Stimulated activated CD4-positive, alpha-beta T cell treated with anti-CD3 and anti-CD28 coated beads, Interleukin-4, amount 100 ng/mL, for 48 hours (primary cell): ENCODE results near the gene DSE.
"Not testable (repeated sequence)": the region's sequence is repeated elsewhere in the genome, so short reads cannot be mapped to it uniquely, and the experiment has no call there.

ENCODE experiments used
- DNase-seq, 2 donors: peaks; one replicate each; pipeline ENCODE4 v3.0.0-alpha.2; 2020; ENCODE audit warnings: low read depth in 2 of 2

Gene DSE

GRCh38 chr6:116370760-116371119, at the start of gene DSE:
TSS of gene DSE (plus strand) at chr6:116370947. CDS start at chr6:116399251, 28,304 bp downstream.
- peak; percentile 22 to 44 for DNase-seq

GRCh38 chr6:116321933-116322332, 48.8 kb upstream of the DSE start:
- DNase-seq = not testable (repeated sequence)

GRCh38 chr6:116323863-116324262, 46.9 kb upstream of the DSE start:
- no peak for DNase-seq

- not testable (repeated sequence) for DNase-seq
Measured at GRCh38 chr6:116325634-116326132, 45.1 kb upstream of the DSE start.

DNA sequence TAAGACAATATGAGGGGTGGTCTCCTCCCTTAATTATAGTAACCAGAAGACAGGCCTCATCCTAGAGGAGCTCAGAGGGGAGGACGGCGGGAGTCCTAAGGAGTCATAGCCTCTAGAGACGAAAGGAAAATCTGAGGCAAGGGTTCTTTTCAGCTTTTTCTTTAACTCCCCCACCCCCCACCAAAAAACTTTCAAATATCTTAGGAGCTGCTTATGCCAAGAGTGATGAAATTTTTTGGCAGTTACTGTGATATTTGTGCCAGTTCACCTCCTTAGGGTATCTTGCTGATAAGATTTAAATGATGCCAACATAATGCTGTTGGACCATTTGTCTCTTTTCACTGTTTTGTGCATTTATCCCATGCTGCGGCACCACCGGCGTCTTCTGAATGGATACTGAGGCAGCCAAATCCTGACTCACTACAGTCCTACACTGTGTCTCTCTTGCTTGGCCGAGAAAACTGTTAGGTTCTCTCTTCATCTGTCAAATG, 44.5 kb upstream of the DSE start:
- no peak for DNase-seq

DNA sequence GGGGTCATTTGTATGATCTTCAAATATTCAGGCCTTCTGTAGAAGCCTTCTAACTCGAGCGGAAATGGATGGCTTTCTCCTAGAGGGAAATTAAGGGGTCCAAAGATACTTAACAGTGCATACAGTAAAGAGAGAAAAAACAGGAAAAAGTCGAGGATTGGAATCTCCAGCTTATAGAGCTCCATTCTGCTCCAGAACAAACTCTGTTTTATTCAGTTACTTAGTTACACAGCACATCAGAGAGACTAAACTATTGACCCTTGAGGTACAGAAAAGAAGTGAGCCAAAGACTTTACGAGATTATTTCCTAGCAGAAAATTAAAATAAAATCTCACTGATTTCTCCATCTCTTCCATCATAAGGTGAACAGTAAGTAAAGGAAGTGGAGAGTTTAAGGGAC, 43.8 kb upstream of the DSE start:
- no peak for DNase-seq

DNA sequence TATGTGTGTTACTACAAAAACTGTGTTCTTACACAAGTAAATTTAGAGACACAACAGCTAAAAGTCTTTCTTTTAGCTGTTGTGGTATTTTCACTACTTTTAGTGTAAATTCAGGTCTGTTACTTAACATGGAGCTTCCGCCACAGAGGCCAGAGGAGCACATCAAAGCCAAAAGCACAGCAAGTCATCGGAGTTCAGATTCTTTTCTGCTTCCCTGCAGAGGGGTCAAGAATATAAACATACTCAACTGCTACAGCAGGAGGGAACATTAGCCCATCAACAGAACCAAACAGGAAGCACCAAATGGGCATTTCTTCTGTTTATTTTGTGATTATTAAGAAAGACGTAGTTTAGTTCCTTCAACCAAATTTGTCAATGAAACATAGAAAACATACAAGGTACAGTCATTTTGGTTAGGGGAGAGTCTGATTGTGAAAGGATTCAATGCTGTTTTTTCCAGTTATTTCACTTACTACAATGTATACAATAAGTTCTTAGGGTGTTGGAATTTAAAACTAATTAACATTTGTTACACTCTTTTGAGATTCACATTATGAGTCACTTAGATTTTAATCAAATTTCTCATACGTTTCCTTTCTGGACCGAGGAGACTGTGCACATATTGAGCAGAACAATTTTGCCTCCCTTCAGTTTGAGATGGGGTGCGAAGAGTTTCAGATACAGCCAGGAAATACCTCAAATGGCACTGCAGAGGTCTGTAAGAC, 42.8 kb upstream of the DSE start:
- DNase-seq = no peak

- no peak for DNase-seq
Measured at GRCh38 chr6:116328528-116328903, 42.2 kb upstream of the DSE start.

- no peak for DNase-seq
Measured at GRCh38 chr6:116329156-116329555, 41.6 kb upstream of the DSE start.

GRCh38 chr6:116330511-116330910, 40.2 kb upstream of the DSE start:
- DNase-seq = no peak

DNA sequence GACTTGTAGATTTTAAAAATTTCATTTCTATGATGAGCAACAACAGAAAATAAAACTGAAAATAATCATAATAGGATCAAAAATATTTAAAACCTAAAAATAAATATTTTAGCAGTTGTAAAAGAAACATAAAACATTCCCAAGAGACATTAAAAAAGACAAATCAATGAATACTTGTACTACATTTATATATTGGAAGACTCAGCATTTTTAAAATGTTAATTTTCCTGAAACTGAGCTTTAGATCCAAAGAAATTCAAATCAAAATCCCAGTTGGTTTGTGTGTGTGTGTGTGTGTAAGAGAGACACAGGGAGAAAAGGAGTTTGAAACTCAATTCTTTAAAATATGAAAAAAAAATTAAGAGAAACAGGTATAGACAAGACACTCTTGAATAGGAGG, 38.7 kb upstream of the DSE start:
- no peak for DNase-seq

- DNase-seq = not testable (repeated sequence)
Measured at GRCh38 chr6:116334638-116335409, 35.9 kb upstream of the DSE start.

GRCh38 chr6:116335612-116336215, 35.0 kb upstream of the DSE start:
- DNase-seq = no peak

- DNase-seq = no peak
Measured at GRCh38 chr6:116338943-116339342, 31.8 kb upstream of the DSE start.

DNA sequence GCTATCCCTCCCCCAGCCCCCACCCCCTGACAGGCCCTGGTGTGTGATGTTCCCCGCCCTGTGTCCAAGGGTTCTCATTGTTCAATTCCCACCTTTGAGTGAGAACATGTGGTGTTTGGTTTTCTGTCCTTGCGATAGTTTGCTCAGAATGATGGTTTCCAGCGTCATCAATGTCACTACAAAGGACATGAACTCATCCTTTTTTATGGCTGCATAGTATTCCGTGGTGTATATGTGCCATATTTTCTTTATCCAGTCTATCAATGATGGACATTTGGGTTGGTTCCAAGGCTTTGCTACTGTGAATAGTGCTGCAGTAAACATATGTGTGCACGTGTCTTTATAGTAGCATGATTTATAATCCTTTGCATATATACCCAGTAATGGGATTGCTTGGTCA, 30.1 kb upstream of the DSE start:
- not testable (repeated sequence) for DNase-seq

- no peak for DNase-seq
Measured at GRCh38 chr6:116349216-116349615, 21.5 kb upstream of the DSE start.

DNA sequence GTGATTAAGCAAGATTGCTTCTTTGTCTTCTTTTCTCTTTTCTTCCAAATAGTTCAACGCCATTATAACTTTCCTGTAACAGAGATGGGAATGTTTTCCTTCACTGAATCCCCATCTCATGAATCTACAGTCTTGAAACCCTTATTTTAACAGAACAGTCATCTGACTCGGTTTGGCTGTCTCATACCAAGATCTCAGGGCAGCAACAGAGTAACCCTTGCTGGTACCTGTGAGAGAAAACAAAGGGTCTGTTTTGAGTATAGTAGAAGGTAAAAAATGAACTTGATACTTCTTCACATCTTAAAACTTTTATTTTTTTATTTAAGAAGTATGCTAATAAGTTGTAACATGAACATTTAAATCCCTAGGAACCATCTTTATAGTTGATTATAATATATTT, 19.6 kb upstream of the DSE start:
- DNase-seq = no peak

DNA sequence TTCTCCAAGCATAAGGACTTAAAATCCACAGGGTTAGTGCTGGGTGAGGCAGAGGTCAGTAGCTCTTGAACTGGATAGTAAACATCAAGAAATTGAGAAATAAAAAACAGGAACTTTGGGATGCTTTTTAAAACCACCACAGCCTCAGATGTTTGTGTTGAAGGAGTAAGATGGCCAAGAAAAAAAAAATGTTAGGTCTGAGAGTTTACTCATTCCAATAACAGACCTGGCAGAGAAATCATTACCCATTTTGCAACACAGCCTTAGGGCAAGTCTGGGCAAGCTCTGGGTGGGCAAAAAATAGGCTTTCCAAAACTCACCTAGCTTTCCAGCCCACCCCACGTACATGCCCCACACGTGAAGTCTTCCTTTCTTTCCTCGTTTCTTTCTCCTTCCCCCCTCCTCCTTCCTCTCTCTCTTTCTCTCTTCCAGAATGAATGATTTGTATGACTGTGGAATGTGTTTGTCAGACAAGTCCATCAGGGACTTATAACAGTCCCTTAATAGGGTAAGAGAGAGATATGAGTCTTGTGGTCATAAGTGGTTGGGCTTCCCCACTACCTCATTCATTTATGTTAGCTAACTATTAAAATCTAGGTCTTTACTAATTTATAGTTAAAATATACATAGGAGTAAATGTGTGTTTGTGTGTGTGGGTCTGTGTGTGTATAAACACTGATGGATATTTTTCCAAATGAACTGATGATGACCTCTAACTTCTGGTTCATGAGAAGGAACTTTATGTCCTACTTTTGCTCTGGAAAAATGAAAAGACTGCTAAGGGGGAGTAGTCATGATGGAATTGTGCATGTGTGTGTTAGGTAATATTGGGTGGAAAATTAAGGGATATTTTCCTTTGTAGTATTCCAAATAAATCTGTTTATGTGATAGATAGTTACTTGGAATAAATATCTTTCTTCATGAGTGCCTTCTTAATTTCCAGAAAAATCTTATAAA, 18.0 kb upstream of the DSE start:
- DNase-seq = no peak

DNA sequence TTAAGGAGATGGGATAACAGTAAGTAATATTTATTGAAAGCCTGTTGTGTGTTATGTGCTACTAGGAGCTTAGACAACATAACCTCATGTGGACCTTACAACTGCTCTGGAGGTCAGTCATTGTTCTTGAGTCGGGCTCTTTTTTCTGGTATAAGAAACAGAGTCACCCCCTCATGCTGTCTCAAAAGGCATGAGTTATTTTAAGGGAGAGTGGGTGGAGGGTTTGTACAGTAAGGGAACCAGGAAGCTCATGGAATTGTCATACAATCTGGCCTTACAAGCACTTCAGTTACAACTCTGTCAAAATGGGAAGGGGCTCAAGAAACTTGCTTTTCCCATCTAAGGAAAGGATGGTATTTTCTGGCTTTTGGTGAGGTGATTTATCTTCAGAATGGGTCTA, 16.5 kb upstream of the DSE start:
- DNase-seq = no peak

- DNase-seq = no peak
Measured at GRCh38 chr6:116355796-116356195, 15.0 kb upstream of the DSE start.

DNA sequence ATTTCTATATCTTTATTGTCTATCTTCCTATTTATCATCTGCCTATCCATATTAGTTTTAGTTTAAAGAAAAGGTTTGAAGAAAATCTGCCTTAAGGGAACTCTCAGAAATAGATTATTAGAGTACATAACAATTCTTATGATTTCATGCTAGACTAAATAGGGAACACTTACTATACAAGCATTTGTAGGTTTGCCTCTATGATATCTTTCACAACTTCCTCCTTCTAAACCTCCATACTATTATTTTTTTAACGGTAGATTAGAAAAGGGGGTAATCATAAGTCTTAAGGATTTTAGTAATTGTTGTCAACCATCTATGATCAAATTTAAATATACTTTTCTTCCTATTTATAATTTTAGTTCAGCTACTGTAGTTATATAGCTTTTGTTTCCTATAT, 11.6 kb upstream of the DSE start:
- DNase-seq = no peak
